SK-N-MC (cell line): Measurements from ENCODE around the gene CMIP.

ENCODE experiments used
- EZH2 ChIP-seq: fragments of 200-600 bp; sonication (generic); IDR thresholded peaks from one replicate; pipeline ENCODE4 v1.6.1; 2017; ENCODE audit warnings: antibody characterized with exemption
- FOXP2 ChIP-seq: optimal IDR thresholded peaks from 2 replicates; pipeline ENCODE3; 2011; ENCODE audit warnings: mild to moderate bottlenecking, moderate library complexity; ENCODE audit not compliant: insufficient read depth; ENCODE audit errors: extremely low read length, control extremely low read depth

DNA sequence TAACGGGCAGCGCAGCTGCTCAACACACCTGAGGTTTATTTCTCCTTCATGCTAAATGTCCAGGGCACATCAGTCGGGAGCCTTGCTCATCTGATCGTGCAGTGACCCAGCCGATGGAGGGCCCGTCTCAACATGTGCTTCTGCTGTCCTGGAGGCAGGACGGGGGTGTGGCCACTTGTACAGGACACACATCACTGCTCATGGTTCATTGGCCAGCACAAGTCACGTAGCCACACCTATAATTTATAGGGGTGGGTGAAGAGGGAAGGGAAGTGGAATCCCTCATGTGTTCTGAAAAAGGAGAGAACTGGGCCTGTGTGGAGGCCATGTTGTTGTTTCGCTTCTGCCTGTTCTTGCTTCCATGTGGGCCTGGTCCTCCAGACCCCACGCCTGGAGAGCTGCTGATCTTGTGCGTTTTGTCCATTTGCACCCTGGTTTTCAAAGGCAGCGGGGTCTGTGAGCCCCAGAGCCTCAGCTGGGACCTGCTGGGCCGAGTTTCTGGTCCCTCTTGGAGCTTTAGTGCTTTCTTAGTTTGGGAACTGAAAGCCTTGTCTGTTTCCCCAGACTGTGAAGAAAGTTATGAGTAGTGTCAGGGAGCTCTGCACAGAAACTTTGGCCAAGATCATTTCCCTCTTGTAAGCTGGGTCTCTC, 60.5 kb downstream of the CMIP start:
- no peak for TF ChIP-seq EZH2
- TF ChIP-seq FOXP2 = no peak
